Activated naive CD4-positive, alpha-beta T cell treated with anti-CD3 and anti-CD28 coated beads, Interleukin-2, amount 10 ng/mL, durations not matched to agents 5 hours and 36 hours (primary cell): ENCODE measurements around the gene PITPNB. TPM values are rescaled to one million over a fixed set of nuclear protein-coding genes. Genes with fewer than 3 reads are reported as not detected.

Source experiments
- microRNA-seq: library from miRNA; unstranded; fragments of <30 nt; microRNA quantifications from one replicate; pipeline ENCODE4 v1.2.0, GENCODE V29; 2022; ENCODE audit warnings: borderline microRNAs expressed, borderline replicate concordance
- total RNA-seq, 2 experiments: library from RNA; stranded (reverse); gene quantifications; one replicate each; pipeline ENCODE4 v1.2.3, GENCODE V29; 2021

Gene PITPNB
- total RNA-seq, result 10 to 100 TPM; 95.8 to 97.5 TPM

DNA sequence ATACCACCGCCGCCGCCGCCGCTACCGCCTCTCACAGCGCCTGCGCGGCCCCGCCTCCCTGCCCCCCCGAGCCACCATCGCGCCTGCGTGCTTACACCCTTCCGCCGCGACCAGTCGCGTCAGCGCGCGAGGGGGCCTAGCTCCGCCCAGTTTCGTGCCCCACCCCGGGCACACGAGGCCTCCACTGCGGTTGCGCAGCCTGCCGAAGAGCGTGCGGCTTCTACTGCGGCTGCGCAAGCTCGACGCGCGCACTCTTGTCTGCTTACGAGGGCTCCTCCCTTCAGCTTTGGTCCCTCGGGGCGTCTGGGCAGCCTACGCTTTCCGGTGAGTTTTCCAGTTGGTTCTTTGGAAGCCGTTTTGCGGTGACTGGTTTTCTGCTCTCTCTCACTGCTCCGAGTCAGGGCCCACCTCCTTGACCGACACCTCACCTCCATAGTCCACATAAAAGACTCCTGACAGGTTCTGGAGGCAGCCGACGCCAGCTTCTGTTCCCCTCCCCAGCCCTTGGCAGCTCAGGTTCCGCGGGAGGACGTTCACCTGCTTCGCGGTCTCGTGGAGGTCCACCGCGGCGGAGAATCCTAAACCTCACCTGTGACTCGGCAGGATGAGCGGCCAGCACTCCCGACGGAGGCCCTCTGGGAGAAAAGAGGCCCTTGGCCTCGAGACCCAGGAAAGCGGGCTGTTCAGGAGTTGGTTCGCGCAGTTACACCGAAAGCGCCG, at the start of gene PITPNB:
Gene PITPNB, minus strand, starts transcription at position 35 of the 720 bp plus-strand sequence. CDS start 65 bp downstream, outside the sequence.

Small RNAs within 50 kb of the gene (microRNA-seq; reads per million reads assigned to microRNA genes)
- gene MIR3199-1 (not detected), gene MIR3199-2 (not detected)

Other genes starting within 250 kb of the PITPNB start
- under 1 TPM; 0.18 to 0.46 TPM for gene MN1, start 117.5 kb downstream of the PITPNB start, total RNA-seq